HUES6 (cell line): ENCODE results near the gene FREM1.

Source experiments
- H3K27ac ChIP-seq: 2 replicates; pipeline ENCODE4 v1.7.0; 2013; ENCODE audit warnings: low read depth, mild to moderate bottlenecking, low read length, inconsistent platforms
- H3K27me3 ChIP-seq: 2 replicates; pipeline ENCODE4 v1.6.1; 2013; ENCODE audit warnings: low read length; ENCODE audit not compliant: control insufficient read depth, insufficient read depth
- H3K36me3 ChIP-seq: 2 replicates; pipeline ENCODE4 v1.6.1; 2013; ENCODE audit warnings: low read length; ENCODE audit not compliant: control insufficient read depth, insufficient read depth
- H3K4me1 ChIP-seq: 2 replicates; pipeline ENCODE4 v1.6.1; 2013; ENCODE audit warnings: low read length; ENCODE audit not compliant: control insufficient read depth, insufficient read depth
- H3K4me3 ChIP-seq: 2 replicates; pipeline ENCODE4 v1.5.1; 2013; ENCODE audit warnings: low read depth, low read length
- H3K9ac ChIP-seq: one replicate; pipeline ENCODE4 v1.6.1; 2013; ENCODE audit warnings: mild to moderate bottlenecking, low read length
- H3K9me3 ChIP-seq: 2 replicates; pipeline ENCODE4 v1.6.1; 2013; ENCODE audit warnings: low read depth, low read length; ENCODE audit not compliant: control insufficient read depth, insufficient read depth

Gene FREM1

DNA sequence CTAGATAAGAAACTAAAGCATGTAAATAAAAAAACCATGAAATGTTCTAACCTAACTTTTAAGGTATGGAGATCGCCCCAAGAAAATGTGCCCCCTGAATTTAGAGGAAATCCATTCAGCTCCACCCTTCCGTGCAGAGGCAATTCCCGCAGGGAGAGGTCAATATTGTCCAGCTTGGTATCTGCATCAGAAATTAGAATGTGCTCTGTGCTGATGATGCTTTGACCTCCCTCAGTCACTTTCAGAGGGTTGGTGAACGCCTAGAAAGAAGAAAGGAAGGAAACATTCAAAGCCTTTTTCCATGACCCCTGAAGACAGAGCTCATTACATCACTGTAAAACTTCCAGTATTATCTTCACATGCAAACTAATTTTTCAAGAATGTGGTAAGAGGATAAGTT, 91.0 kb downstream of the FREM1 start:
- no peak overlapping the region for H3K4me3 ChIP-seq
- H3K4me1 ChIP-seq: no peaks in the 10 kb centered on the region
- H3K36me3 ChIP-seq: no peaks in the 10 kb centered on the region
- no peaks in the 10 kb centered on the region for H3K27me3 ChIP-seq
- H3K27ac ChIP-seq: no peak overlapping the region
- H3K9ac ChIP-seq: no peak overlapping the region
- no peaks in the 10 kb centered on the region for H3K9me3 ChIP-seq

GRCh38 chr9:14814249-14814628, 96.0 kb downstream of the FREM1 start:
- H3K4me3 ChIP-seq: no peak overlapping the region
- H3K27me3 ChIP-seq: no peaks in the 10 kb centered on the region
- no peaks in the 10 kb centered on the region for H3K4me1 ChIP-seq
- no peak overlapping the region for H3K9ac ChIP-seq
- H3K36me3 ChIP-seq: no peaks in the 10 kb centered on the region
- H3K9me3 ChIP-seq: 0 out of 2 replicates have a peak, but pooled peaks cover under 1% of the 10 kb centered on the region
- H3K27ac ChIP-seq: no peak overlapping the region

GRCh38 chr9:14813336-14814248, 96.6 kb downstream of the FREM1 start:
- H3K27ac ChIP-seq: no peak overlapping the region
- H3K4me1 ChIP-seq: no peaks in the 10 kb centered on the region
- H3K27me3 ChIP-seq: no peaks in the 10 kb centered on the region
- H3K9me3 ChIP-seq: peaks cover 5% of the 10 kb centered on the region; the same call in 1 of the 2 replicates
- H3K9ac ChIP-seq: no peak overlapping the region
- no peak overlapping the region for H3K4me3 ChIP-seq
- 0 out of 2 replicates have a peak, but pooled peaks cover 3% of the 10 kb centered on the region for H3K36me3 ChIP-seq

GRCh38 chr9:14812806-14813205, 97.4 kb downstream of the FREM1 start:
- Histone ChIP-seq H3K27me3 (no peaks in the 10 kb centered on the region), H3K4me1 (no peaks in the 10 kb centered on the region), H3K9ac (no peak overlapping the region), H3K4me3 (no peak overlapping the region), H3K27ac (no peak overlapping the region), H3K36me3 (0 out of 2 replicates have a peak, but pooled peaks cover 3% of the 10 kb centered on the region), H3K9me3 (peaks cover 5% of the 10 kb centered on the region; the same call in 1 of the 2 replicates)

GRCh38 chr9:14811844-14812243, 98.4 kb downstream of the FREM1 start:
- Histone ChIP-seq H3K9ac (no peak overlapping the region), H3K9me3 (peaks cover 5% of the 10 kb centered on the region; the same call in 1 of the 2 replicates), H3K27ac (no peak overlapping the region), H3K4me1 (no peaks in the 10 kb centered on the region), H3K4me3 (no peak overlapping the region), H3K27me3 (no peaks in the 10 kb centered on the region), H3K36me3 (0 out of 2 replicates have a peak, but pooled peaks cover 3% of the 10 kb centered on the region)

GRCh38 chr9:14806941-14807520, 103.2 kb downstream of the FREM1 start:
- Histone ChIP-seq H3K36me3 (0 out of 2 replicates have a peak, but pooled peaks cover 3% of the 10 kb centered on the region), H3K27ac (no peak overlapping the region), H3K4me1 (no peaks in the 10 kb centered on the region), H3K9ac (no peak overlapping the region), H3K9me3 (peaks cover 5% of the 10 kb centered on the region; the same call in 1 of the 2 replicates), H3K27me3 (no peaks in the 10 kb centered on the region), H3K4me3 (no peak overlapping the region)

DNA sequence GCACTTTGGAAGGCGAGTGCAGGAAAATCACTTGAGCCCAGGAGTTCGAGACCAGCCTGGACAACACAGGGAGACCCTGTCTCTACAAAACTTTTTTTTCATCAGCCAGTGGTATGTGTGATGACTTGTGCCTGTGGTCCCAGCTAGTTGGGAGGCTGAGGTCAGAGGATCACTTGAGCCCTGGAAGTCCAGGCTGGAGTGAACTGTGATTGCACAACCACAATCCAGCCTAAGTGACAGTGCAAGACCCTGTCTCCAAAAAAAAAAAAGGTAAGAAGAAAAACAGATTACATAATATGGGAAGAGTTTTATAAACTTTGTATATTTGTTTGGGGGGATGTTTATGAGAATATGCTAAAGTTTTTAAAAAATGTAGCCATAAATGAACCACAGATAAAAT, 111.2 kb downstream of the FREM1 start:
- Histone ChIP-seq H3K4me3 (no peak overlapping the region), H3K9ac (no peak overlapping the region), H3K36me3 (no peaks in the 10 kb centered on the region; the same call in 1 of the 2 replicates)

DNA sequence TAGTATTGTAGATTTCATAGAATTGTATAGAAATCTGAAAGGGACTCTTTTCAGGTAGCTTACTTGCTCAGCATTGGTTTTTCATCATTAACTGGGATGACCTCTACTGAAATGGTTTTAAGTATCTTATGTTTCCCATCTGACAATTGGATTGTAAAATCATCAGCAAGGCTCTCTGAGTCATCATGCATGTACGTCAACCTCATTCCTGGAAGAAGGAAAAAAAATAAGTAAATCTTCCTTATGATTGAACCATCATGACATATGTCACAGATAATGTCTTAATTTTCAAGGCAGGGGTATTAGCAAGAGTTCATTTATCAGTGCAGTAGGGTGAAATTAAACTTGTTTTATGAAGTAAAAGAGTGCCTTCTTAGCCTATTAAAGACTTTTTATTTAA, 112.8 kb downstream of the FREM1 start:
- Histone ChIP-seq H3K9ac (no peak overlapping the region), H3K36me3 (no peaks in the 10 kb centered on the region; the same call in 1 of the 2 replicates), H3K4me3 (no peak overlapping the region), H3K4me1 (no peaks in the 10 kb centered on the region), H3K9me3 (no peaks in the 10 kb centered on the region), H3K27ac (no peak overlapping the region), H3K27me3 (no peaks in the 10 kb centered on the region)

More for the DNA sequence above, 111.2 kb downstream of the FREM1 start:
- Histone ChIP-seq H3K4me1 (no peaks in the 10 kb centered on the region), H3K9me3 (no peaks in the 10 kb centered on the region), H3K27me3 (no peaks in the 10 kb centered on the region), H3K27ac (no peak overlapping the region)

- no peak overlapping the region for H3K4me3 ChIP-seq
- H3K4me1 ChIP-seq: no peaks in the 10 kb centered on the region
- H3K27me3 ChIP-seq: no peaks in the 10 kb centered on the region
- H3K27ac ChIP-seq: no peak overlapping the region
- H3K9ac ChIP-seq: no peak overlapping the region
- H3K9me3 ChIP-seq: no peaks in the 10 kb centered on the region
- no peaks in the 10 kb centered on the region; the same call in 1 of the 2 replicates for H3K36me3 ChIP-seq
Measured at GRCh38 chr9:14793389-14793788, 116.8 kb downstream of the FREM1 start.

- Histone ChIP-seq H3K9ac (no peak overlapping the region), H3K27me3 (no peaks in the 10 kb centered on the region), H3K9me3 (no peaks in the 10 kb centered on the region), H3K36me3 (no peaks in the 10 kb centered on the region), H3K4me3 (no peak overlapping the region), H3K4me1 (no peaks in the 10 kb centered on the region), H3K27ac (no peak overlapping the region)
Measured at GRCh38 chr9:14790628-14791027, 119.6 kb downstream of the FREM1 start.

- Histone ChIP-seq H3K27ac (no peak overlapping the region), H3K4me3 (no peak overlapping the region), H3K4me1 (no peaks in the 10 kb centered on the region), H3K9me3 (no peaks in the 10 kb centered on the region), H3K36me3 (no peaks in the 10 kb centered on the region; the same call in 1 of the 2 replicates), H3K27me3 (no peaks in the 10 kb centered on the region), H3K9ac (no peak overlapping the region)
Measured at GRCh38 chr9:14788846-14789245, 121.4 kb downstream of the FREM1 start.
